Type B pancreatic cell (in vitro differentiated cells): ENCODE measurements around the gene PRKAG1. TPM values are rescaled to one million over a fixed set of nuclear protein-coding genes. Genes with fewer than 3 reads are reported as not detected.
A peak's percentile ranks its signal among the peaks of the same experiment; 100 is the strongest.

Experiments used
- DNase-seq: peaks from one replicate; pipeline ENCODE4 v3.0.0; 2021; ENCODE audit warnings: mixed read lengths; ENCODE audit not compliant: unreplicated experiment; ENCODE audit errors: extremely low spot score
- H3K27ac Mint-ChIP-seq: 2 replicates; pipeline ENCODE4 v1.8.0; 2021; ENCODE audit warnings: mild to moderate bottlenecking, mixed read lengths
- H3K27me3 Mint-ChIP-seq: 2 replicates; pipeline ENCODE4 v1.8.0; 2021; ENCODE audit warnings: mixed read lengths
- H3K36me3 Mint-ChIP-seq: 2 replicates; pipeline ENCODE4 v1.8.0; 2021; ENCODE audit warnings: mixed read lengths
- H3K4me1 Mint-ChIP-seq: one replicate; pipeline ENCODE4 v1.8.0; 2021; ENCODE audit warnings: mixed read lengths; ENCODE audit not compliant: unreplicated experiment
- H3K4me3 Mint-ChIP-seq: 2 replicates; pipeline ENCODE4 v1.8.0; 2021; ENCODE audit warnings: mild to moderate bottlenecking, mixed read lengths
- H3K9me3 Mint-ChIP-seq: 2 replicates; pipeline ENCODE4 v1.8.0; 2021; ENCODE audit warnings: mixed read lengths
- CTCF ChIP-seq: fragments of 200-600 bp; sonication (generic); conservative IDR thresholded peaks from 2 replicates; pipeline ENCODE4 v1.5.0; 2021; ENCODE audit warnings: antibody characterized with exemption, mild to moderate bottlenecking
- total RNA-seq: library from RNA; stranded (reverse); gene quantifications from 2 replicates; pipeline ENCODE4 v1.2.1, GENCODE V29; 2021; ENCODE audit warnings: low replicate concordance

Gene PRKAG1
- total RNA-seq, 1 donor from 2014 or later = 58.7 TPM

- no peak for DNase-seq
- Mint-ChIP-seq H3K27me3 (no peaks in the 10 kb centered on the region), H3K4me3 (no peak overlapping the region), H3K9me3 (no peaks in the 10 kb centered on the region), H3K36me3 (peaks cover 4% of the 10 kb centered on the region), H3K4me1 (peaks cover 6% of the 10 kb centered on the region), H3K27ac (peak overlapping the region; percentile 10)
- no peak for TF ChIP-seq CTCF
These were observed 8.4 kb downstream of the PRKAG1 start for GRCh38 chr12:49010092-49010668.

- H3K9me3 Mint-ChIP-seq = no peaks in the 10 kb centered on the region
- TF ChIP-seq CTCF = no peak
- no peak for DNase-seq
- H3K36me3 Mint-ChIP-seq = peaks cover 8% of the 10 kb centered on the region
- no peak overlapping the region for H3K27ac Mint-ChIP-seq
- no peaks in the 10 kb centered on the region for H3K4me1 Mint-ChIP-seq
- no peaks in the 10 kb centered on the region for H3K27me3 Mint-ChIP-seq
- H3K4me3 Mint-ChIP-seq = no peak overlapping the region
These were observed 9.6 kb downstream of the PRKAG1 start for GRCh38 chr12:49008943-49009342.

GRCh38 chr12:49000346-49000745 lies 18.2 kb downstream of the PRKAG1 start:
- Mint-ChIP-seq H3K9me3 (no peaks in the 10 kb centered on the region), H3K4me1 (peaks cover 14% of the 10 kb centered on the region), H3K4me3 (peak overlapping the region; percentile 84), H3K27me3 (peaks cover 60% of the 10 kb centered on the region), H3K27ac (peak overlapping the region; percentile 53), H3K36me3 (peaks cover 26% of the 10 kb centered on the region)
- TF ChIP-seq CTCF = no peak
- no peak for DNase-seq

- Mint-ChIP-seq H3K27ac (peak within 1 kb of the TSS; percentile 53), H3K9me3 (no peaks in the 10 kb centered on the region), H3K4me3 (peak within 1 kb of the TSS; percentile 84), H3K36me3 (peaks cover 25% of the 10 kb centered on the region), H3K27me3 (peaks cover 64% of the 10 kb centered on the region), H3K4me1 (peaks cover 15% of the 10 kb centered on the region)
- no peak for DNase-seq
- peak; percentile 23 for TF ChIP-seq CTCF
These were observed 19.0 kb downstream of the PRKAG1 start, which contains the start of gene DDN for GRCh38 chr12:48999371-49000131. Gene DDN, minus strand, starts transcription at chr12:48999375. Its CDS starts 88 bp downstream, at chr12:48999287.

GRCh38 chr12:48998497-48999353 lies 19.9 kb downstream of the PRKAG1 start:
- Mint-ChIP-seq H3K4me1 (peaks cover 15% of the 10 kb centered on the region), H3K4me3 (peak overlapping the region; percentile 75), H3K36me3 (peaks cover 22% of the 10 kb centered on the region), H3K27me3 (peaks cover 72% of the 10 kb centered on the region), H3K9me3 (no peaks in the 10 kb centered on the region), H3K27ac (no peak overlapping the region)
- TF ChIP-seq CTCF = no peak
- DNase-seq = no peak
